Bone marrow (tissue), 2 donors: ENCODE results near the gene KLC1.
A peak's percentile ranks its signal among the peaks of the same experiment; 100 is the strongest.
"Not testable (repeated sequence)": the region's sequence is repeated elsewhere in the genome, so short reads cannot be mapped to it uniquely, and the experiment has no call there.

Experiments
- DNase-seq, 2 donors: peaks; one replicate each; lab custom pipeline; 2025; lab: John Stamatoyannopoulos, UW

The KLC1 gene

GRCh38 chr14:103628684-103629502, at the start of gene KLC1:
TSS of gene KLC1 (plus strand) at chr14:103629211. CDS start at chr14:103654565, 25,354 bp downstream.
- DNase-seq, result peak; percentile 54 to 85

- DNase-seq, result no peak
Observed at GRCh38 chr14:103581206-103581605, 47.8 kb upstream of the KLC1 start.

DNA sequence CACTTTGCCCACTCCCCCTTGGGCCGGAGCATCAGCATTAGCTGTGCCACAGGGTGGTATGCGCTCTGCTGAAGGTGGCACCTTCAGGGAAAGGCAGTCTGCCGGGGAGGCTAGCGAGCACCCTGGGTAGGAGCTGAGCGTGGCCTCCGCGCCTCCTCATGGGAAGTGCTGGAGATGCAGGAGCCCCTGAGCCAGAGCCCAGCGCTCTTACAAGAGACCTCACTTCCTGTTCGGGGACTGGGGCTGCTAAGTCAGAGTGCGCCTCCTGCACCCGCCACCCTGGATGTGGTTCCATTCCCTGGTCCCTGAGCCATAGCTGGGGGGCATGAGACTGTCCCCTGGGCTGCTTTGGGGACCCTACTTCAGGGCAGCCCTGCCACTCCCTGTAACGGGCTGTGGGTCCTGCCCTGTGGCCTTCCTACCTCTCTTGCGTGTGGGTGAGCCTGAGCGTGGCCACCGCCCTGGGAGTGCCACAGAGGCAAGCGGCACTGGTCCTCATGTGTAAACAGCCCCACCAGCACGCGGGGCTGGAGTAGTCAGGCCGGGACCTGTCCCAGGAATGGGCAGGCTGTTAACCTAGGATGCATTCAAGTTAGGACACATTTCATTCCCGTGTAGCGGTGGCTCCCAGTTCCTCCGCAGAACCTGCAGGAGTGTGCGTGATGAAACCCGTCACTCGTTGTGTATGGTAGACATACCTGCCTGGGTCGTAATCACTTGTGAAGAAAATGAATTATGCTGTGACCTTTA, 46.9 kb upstream of the KLC1 start:
- DNase-seq, result no peak

DNA sequence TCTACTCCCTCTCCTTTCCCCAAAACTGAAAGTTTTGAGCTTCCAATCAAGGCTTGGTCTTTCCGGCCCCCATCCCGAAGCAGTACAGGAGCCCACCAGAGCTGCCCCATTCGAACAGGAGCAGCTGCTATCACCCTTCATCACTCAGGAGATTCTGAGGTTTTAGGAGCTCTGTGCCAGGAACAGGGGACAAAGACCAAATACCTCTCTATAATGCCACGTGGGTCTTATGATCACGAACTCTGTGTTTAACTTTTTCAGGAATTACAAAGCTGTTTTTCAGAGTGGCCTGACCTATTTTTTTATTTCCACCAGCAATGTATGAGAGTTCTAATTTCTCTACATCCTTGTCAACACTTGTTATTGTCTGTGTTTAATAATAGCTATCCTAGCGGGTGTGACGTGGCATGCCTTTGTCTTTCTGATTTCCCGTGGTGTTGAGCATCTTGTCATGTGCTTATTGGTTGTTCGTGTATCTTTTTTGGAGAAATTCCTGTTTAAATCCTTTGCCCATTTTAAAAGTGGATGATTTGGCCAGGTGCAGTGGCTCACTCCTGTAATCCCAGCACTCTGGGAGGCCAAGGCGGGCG, 44.6 kb upstream of the KLC1 start:
- no peak for DNase-seq

- DNase-seq, result no peak
Observed at GRCh38 chr14:103593577-103593976, 35.4 kb upstream of the KLC1 start.

GRCh38 chr14:103594265-103594664, 34.7 kb upstream of the KLC1 start:
- DNase-seq, result no peak

DNA sequence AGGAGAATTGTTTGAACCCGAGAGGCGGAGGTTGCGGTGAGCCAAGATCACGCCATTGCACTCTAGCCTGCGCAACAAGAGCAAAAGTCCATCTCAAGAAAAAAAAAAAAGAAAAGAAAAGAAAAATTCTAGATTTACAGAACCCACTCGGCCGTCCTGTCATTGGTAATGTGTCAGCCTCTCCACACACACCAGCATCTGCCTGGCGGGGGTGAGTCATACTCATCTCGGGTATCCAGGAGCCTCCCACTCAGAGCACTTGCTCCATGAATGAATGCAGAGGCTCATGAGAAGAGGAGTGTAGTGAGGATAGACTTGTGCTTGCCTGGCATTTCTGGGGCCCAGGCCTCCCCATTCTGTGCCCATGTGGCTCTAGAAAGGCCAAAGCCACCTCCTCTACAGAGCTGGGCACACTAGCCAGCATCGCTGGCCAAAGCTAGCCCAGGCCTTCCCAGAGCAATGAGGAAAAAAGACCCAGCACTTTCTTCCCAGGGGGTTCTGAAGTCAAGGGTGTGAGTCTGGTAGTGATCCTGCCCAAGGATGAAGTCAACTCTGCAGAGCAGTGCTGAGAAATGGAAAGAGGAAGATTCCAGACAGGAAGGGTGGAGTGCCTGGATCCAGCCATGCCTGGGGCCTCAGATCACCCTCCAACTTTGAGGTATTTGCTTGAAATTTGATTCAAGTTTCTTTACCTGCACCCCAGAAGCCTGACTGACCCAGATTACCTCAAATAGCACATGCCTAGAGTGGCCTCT, 31.2 kb upstream of the KLC1 start:
- DNase-seq, result no peak

DNA sequence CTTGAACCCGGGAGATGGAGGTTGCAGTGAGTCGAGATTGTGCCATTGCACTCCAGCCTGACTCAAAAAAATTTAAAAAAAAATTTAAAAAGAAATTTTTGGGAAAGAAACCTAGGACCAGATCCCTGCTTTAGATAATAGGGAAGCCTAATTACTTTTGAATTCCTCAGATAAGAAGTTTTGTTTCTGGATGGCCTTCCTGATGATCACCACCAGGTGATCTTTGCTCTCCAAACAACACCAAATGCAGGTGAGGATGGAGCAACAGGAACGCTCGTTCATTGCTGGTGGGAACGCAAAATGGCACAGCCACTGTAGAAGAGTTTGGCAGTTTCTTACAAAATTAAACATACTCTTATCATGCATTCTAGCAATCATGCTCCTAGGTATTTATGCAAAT, 28.5 kb upstream of the KLC1 start:
- DNase-seq, result no peak

DNA sequence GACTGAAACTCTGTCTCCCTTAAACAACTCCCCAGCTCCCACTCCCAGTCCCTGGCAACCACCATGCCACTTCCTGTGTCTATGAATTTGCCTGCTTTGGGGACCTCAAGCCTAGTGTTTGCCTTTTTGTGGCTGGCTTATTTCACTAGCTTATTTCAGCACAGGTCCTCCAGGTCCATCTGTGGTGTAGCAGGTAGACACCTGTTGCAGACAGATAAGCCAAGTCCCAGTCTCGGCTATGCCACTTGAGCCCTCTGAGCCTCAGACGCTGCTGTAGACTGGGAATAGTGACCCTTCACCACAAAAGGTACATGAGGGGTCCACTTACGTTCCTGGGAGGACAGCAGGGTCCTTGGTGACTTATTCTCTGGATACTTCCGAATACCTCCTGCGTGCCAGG, 24.4 kb upstream of the KLC1 start:
- DNase-seq, result no peak

GRCh38 chr14:103606963-103607668, 21.9 kb upstream of the KLC1 start:
- peak; percentile 21 to 89 for DNase-seq

DNA sequence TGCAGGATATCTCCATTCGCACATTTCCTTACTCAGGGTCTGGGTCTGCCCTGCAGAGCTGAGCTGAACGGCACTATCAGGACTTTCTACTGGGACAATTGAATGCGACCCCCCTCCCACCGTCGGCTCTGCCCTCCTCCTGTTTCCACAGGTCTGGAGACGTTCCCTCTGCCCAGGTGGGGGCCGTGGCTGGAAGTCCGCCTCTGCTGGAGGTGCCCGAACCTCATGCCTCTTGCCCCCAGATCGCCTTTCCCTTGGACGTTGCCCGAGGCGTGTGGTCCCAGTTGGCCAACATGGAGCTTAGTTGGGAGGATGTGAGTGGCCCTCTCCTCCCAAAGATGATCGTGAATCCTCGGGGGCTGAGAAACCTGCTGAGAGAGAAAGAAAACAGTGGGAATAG, 21.2 kb upstream of the KLC1 start:
- DNase-seq, result no peak

DNA sequence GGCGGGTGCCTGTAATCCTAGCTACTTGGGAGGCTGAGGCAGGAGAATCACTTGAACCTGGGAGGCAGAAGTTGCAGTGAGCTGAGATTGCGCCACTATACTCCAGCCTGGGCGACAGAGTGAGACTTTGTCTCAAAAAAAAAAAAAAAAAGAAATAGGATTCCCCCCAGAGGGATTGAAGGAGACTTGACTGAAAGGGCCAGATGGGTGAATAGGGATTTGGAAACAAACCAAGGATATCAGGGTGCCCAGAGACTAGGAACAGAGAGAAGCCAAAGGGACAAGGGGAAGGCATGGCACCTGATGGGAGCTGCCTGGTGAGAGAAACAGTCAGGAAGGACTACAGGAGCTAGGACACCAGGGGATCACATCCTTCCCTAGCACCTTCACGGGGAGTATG, 19.9 kb upstream of the KLC1 start:
- not testable (repeated sequence) for DNase-seq

GRCh38 chr14:103611215-103611614, 17.8 kb upstream of the KLC1 start:
- no peak for DNase-seq

- DNase-seq, result no peak
Observed at GRCh38 chr14:103613517-103613916, 15.5 kb upstream of the KLC1 start.

GRCh38 chr14:103616635-103617300, 12.2 kb upstream of the KLC1 start:
- no peak for DNase-seq

DNA sequence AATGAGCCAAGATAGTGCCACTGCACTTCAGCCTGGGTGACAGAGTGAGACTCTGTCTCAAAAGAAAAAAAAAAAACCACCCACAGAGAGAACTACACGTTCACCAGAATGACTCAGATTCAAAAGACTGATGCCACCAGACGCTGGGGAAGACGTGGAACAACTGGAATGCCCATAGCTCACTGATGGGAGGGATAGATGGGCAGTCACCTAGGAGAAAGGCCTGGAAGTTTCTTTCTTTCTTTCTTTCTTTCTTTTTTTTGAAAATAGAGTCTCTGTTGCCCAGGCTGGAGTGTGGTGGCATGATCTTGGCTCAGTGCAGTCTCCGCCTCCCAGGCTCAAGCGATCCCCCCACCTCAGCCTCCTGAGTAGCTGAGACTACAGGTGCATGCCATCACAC, 10.0 kb upstream of the KLC1 start:
- no peak for DNase-seq

DNA sequence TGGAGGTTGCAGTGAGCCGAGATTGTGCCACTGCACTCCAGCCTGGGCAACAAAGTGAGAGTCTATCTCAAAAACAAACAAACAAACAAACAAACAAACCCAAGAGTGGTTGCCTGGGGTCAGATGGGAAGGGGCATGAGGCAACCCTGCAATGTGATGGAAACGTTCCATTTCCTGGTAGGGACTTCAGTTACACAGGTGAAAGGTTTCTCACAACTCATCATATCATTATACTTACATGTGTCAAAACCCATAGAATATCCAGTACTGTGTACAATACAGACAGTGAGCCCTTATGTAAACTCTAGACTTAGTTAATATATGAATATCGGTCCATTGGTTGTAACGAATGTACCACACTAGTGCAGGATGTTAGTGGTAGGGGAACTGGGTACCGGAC, 7.2 kb upstream of the KLC1 start:
- DNase-seq, result no peak

- no peak for DNase-seq
Observed at GRCh38 chr14:103623308-103623707, 5.7 kb upstream of the KLC1 start.

GRCh38 chr14:103623883-103624482, 5.0 kb upstream of the KLC1 start:
- no peak for DNase-seq

- no peak for DNase-seq
Observed at GRCh38 chr14:103624860-103625259, 4.2 kb upstream of the KLC1 start.
